DOHH2 (cell line): ENCODE results near the gene MANEA.

Experiments used
- CTCF ChIP-seq: fragments of 200-600 bp; sonication (generic); IDR thresholded peaks from one replicate; pipeline ENCODE4 v1.5.1; 2014; ENCODE audit warnings: antibody characterized with exemption, mild to moderate bottlenecking, low read depth, low read length; ENCODE audit not compliant: poor library complexity, severe bottlenecking
- EZH2phosphoT487 ChIP-seq: fragments of 200-600 bp; sonication (generic); IDR thresholded peaks from 2 replicates; pipeline ENCODE4 v1.6.1; 2017; ENCODE audit warnings: borderline replicate concordance, mild to moderate bottlenecking, antibody characterized with exemption, low read length, moderate library complexity, mixed read lengths

GRCh38 chr6:95614094-95614493, 36.8 kb downstream of the MANEA start:
- TF ChIP-seq CTCF (no peak), EZH2phosphoT487 (no peak)
